Measurements from ENCODE around the gene CALR.
A peak's percentile ranks its signal among the peaks of the same experiment; 100 is the strongest.

- TF ChIP-seq JUNB (IDR thresholded peaks at IDR 0.05): no peak
- TF ChIP-seq GATA3 (IDR thresholded peaks at IDR 0.05; ENCODE audit: borderline replicate concordance): no peak
- no peak for TF ChIP-seq ZFP36 (IDR thresholded peaks at IDR 0.05; ENCODE audit: borderline replicate concordance, partially characterized antibody)
- no peak for TF ChIP-seq RNF2 (IDR thresholded peaks at IDR 0.05; ENCODE audit: borderline replicate concordance, low read depth)
- TF ChIP-seq BHLHE40 (IDR thresholded peaks at IDR 0.05; ENCODE audit: low read depth, low read length): 0 out of 2 replicates have a peak, but pooled peaks have one; percentile 19
- TF ChIP-seq POLR2A (IDR thresholded peaks at IDR 0.05; ENCODE audit: low read length): no peak
- TF ChIP-seq, protein P1, sequence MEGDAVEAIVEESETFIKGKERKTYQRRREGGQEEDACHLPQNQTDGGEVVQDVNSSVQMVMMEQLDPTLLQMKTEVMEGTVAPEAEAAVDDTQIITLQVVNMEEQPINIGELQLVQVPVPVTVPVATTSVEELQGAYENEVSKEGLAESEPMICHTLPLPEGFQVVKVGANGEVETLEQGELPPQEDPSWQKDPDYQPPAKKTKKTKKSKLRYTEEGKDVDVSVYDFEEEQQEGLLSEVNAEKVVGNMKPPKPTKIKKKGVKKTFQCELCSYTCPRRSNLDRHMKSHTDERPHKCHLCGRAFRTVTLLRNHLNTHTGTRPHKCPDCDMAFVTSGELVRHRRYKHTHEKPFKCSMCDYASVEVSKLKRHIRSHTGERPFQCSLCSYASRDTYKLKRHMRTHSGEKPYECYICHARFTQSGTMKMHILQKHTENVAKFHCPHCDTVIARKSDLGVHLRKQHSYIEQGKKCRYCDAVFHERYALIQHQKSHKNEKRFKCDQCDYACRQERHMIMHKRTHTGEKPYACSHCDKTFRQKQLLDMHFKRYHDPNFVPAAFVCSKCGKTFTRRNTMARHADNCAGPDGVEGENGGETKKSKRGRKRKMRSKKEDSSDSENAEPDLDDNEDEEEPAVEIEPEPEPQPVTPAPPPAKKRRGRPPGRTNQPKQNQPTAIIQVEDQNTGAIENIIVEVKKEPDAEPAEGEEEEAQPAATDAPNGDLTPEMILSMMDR (IDR thresholded peaks at IDR 0.05): no peak
- TF ChIP-seq RCOR1 (IDR thresholded peaks at IDR 0.05; ENCODE audit: low read depth, low read length): no peak
- no peak for TF ChIP-seq ZNF302 (CRISPR knock-in tag; IDR thresholded peaks at IDR 0.05)
- TF ChIP-seq MAZ (IDR thresholded peaks at IDR 0.05; ENCODE audit: borderline replicate concordance, low read depth, low read length): no peak
- TF ChIP-seq NR3C1 (IDR thresholded peaks at IDR 0.05): no peak
- no peak for TF ChIP-seq RFX5 (IDR thresholded peaks at IDR 0.05)
Observed at GRCh38 chr19:12937093-12937926, 1.1 kb upstream of the CALR start.
